Stomach (tissue), 4 donors: ENCODE results near the gene CTRB2.

Experiments used
- CTCF ChIP-seq, 7 experiments: fragments of 450-650 bp in 4 of 7; fragments of 200-600 bp in 3 of 7; sonication (generic) in 3 of 7; IDR thresholded peaks; one replicate each; pipeline ENCODE4 v1.5.1; 2016 to 2019; ENCODE audit warnings: antibody characterized with exemption in 7 of 7, control low read depth in 2 of 7, mild to moderate bottlenecking in 1 of 7
- EP300 ChIP-seq: sonication (generic); formaldehyde crosslinking; IDR thresholded peaks from one replicate; pipeline ENCODE4 v1.6.1; 2017; ENCODE audit warnings: antibody characterized with exemption
- POLR2A ChIP-seq, 4 donors: fragments of 450-650 bp; IDR thresholded peaks; one replicate each; pipeline ENCODE4 v1.6.1; 2016; ENCODE audit warnings: antibody characterized with exemption in 4 of 4, control low read depth in 2 of 4, mild to moderate bottlenecking in 1 of 4, moderate library complexity in 1 of 4
- POLR2AphosphoS5 ChIP-seq, 3 donors: sonication (generic); formaldehyde crosslinking; IDR thresholded peaks; one replicate each; pipeline ENCODE4 v1.6.1; 2016; ENCODE audit warnings: antibody characterized with exemption in 3 of 3

GRCh38 chr16:75219838-75220237 is 12.9 kb upstream of the CTRB2 start:
- TF ChIP-seq CTCF (IDR thresholded peaks at IDR 0.05) (no peak), POLR2AphosphoS5 (IDR thresholded peaks at IDR 0.05) (no peak), EP300 (no peak), POLR2A (IDR thresholded peaks at IDR 0.05) (no peak)
